SU-DHL-6 (cell line): ENCODE data around the gene KIF3C.

ENCODE experiments used
- EZH2phosphoT487 ChIP-seq: fragments of 200-600 bp; sonication (generic), shearing (Covaris generic); conservative IDR thresholded peaks from 2 replicates; pipeline ENCODE4 v1.6.1; 2018; ENCODE audit warnings: mild to moderate bottlenecking, antibody characterized with exemption, low read length, moderate library complexity, mixed read lengths
- TF ChIP-seq, protein P1 (sequence below): fragments of 200-600 bp; sonication (generic); IDR thresholded peaks from one replicate; pipeline ENCODE4 v1.5.1; 2017; ENCODE audit warnings: antibody characterized with exemption, mild to moderate bottlenecking, low read length, moderate library complexity; ENCODE audit not compliant: insufficient read depth, poor library complexity, severe bottlenecking

DNA sequence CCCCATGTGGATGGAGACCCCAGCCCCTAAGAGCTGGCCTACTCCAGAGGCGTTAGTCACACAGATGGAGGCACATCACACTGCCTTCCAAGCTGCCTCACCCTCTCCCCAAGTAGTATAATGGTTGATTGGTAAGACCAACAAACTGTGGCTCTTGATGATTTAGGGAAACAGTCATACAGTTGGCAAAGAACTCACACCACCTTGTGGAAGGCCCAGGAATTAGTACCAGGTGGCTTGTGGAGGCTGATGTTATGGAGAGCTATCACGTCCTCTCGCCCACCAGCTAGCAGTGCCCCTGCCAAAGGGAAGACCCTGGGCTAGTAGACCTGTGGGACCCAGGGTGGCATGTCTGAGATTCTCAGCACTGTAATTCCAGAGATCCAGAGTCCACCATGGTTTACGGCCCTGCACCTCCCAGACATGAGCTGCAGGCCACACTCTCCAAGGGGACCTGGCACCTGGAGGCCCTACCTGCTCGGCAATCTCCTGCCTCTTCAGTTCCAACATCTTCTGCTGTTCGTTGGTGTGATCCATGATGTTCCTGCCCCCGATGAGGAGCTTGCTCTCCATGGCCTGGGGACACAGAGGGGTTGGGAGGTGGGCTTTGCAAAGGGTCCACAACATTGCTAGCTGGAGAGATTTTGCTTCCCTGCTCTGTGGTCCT is 26.3 kb downstream of the KIF3C start:
- no peak for TF ChIP-seq EZH2phosphoT487
- TF ChIP-seq, protein P1, sequence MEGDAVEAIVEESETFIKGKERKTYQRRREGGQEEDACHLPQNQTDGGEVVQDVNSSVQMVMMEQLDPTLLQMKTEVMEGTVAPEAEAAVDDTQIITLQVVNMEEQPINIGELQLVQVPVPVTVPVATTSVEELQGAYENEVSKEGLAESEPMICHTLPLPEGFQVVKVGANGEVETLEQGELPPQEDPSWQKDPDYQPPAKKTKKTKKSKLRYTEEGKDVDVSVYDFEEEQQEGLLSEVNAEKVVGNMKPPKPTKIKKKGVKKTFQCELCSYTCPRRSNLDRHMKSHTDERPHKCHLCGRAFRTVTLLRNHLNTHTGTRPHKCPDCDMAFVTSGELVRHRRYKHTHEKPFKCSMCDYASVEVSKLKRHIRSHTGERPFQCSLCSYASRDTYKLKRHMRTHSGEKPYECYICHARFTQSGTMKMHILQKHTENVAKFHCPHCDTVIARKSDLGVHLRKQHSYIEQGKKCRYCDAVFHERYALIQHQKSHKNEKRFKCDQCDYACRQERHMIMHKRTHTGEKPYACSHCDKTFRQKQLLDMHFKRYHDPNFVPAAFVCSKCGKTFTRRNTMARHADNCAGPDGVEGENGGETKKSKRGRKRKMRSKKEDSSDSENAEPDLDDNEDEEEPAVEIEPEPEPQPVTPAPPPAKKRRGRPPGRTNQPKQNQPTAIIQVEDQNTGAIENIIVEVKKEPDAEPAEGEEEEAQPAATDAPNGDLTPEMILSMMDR: no peak
